ENCODE data around the gene BCKDK. TPM values are rescaled to one million over a fixed set of nuclear protein-coding genes. Genes with fewer than 3 reads are reported as not detected.

BCKDK gene
- total RNA-seq, 1 donor: 28.1 TPM

- TF ChIP-seq, protein P1, sequence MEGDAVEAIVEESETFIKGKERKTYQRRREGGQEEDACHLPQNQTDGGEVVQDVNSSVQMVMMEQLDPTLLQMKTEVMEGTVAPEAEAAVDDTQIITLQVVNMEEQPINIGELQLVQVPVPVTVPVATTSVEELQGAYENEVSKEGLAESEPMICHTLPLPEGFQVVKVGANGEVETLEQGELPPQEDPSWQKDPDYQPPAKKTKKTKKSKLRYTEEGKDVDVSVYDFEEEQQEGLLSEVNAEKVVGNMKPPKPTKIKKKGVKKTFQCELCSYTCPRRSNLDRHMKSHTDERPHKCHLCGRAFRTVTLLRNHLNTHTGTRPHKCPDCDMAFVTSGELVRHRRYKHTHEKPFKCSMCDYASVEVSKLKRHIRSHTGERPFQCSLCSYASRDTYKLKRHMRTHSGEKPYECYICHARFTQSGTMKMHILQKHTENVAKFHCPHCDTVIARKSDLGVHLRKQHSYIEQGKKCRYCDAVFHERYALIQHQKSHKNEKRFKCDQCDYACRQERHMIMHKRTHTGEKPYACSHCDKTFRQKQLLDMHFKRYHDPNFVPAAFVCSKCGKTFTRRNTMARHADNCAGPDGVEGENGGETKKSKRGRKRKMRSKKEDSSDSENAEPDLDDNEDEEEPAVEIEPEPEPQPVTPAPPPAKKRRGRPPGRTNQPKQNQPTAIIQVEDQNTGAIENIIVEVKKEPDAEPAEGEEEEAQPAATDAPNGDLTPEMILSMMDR (IDR thresholded peaks at IDR 0.05; ENCODE audit: insufficient read depth, low read depth, low read length): no peak
- H3K4me3 ChIP-seq (ENCODE audit: low read depth, low read length): no peak overlapping the region
- no peak for DNase-seq (ENCODE audit: low read depth)
These were observed 23.7 kb downstream of the BCKDK start for GRCh38 chr16:31131841-31132271.

- H3K4me3 ChIP-seq (ENCODE audit: low read depth, low read length): no peak overlapping the region
- DNase-seq (ENCODE audit: low read depth): no peak
- TF ChIP-seq, protein P1 (IDR thresholded peaks at IDR 0.05; ENCODE audit: insufficient read depth, low read depth, low read length): no peak
These were observed 24.3 kb downstream of the BCKDK start for GRCh38 chr16:31132303-31132979.

- TF ChIP-seq, protein P1 (IDR thresholded peaks at IDR 0.05; ENCODE audit: insufficient read depth, low read depth, low read length): no peak
- no peak overlapping the region for H3K4me3 ChIP-seq (ENCODE audit: low read depth, low read length)
- DNase-seq (ENCODE audit: low read depth): no peak
These were observed 24.9 kb downstream of the BCKDK start for GRCh38 chr16:31133046-31133501.

DNA sequence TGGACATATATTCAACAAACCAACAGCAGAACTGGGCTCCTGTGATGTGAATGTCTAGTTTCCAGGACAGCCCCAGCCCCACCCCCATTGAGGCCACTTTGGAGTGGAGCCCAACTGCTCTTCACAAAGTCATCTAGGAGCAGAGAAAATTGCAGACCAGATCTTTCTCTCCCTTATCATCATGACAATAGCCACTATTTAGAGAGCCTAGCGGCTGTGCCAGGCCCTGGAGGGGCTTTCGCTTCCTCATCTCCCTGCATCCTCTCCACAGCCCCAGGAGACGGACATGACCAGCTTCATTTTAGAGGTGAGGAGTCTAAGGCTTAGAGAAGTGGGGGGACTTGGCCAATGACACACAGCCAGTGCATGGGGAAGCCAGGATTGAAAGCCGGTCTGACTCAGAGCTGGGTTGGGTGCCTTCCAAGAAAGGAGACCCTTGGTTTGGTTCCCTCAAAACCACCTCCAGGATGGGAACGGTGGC lies 25.9 kb downstream of the BCKDK start:
- TF ChIP-seq, protein P1 (IDR thresholded peaks at IDR 0.05; ENCODE audit: insufficient read depth, low read depth, low read length): no peak
- DNase-seq (ENCODE audit: low read depth): no peak
- no peak overlapping the region for H3K4me3 ChIP-seq (ENCODE audit: low read depth, low read length)

GRCh38 chr16:31134625-31135534 lies 26.7 kb downstream of the BCKDK start:
- no peak overlapping the region for H3K4me3 ChIP-seq (ENCODE audit: low read depth, low read length)
- TF ChIP-seq, protein P1 (IDR thresholded peaks at IDR 0.05; ENCODE audit: insufficient read depth, low read depth, low read length): no peak
- no peak for DNase-seq (ENCODE audit: low read depth)

DNA sequence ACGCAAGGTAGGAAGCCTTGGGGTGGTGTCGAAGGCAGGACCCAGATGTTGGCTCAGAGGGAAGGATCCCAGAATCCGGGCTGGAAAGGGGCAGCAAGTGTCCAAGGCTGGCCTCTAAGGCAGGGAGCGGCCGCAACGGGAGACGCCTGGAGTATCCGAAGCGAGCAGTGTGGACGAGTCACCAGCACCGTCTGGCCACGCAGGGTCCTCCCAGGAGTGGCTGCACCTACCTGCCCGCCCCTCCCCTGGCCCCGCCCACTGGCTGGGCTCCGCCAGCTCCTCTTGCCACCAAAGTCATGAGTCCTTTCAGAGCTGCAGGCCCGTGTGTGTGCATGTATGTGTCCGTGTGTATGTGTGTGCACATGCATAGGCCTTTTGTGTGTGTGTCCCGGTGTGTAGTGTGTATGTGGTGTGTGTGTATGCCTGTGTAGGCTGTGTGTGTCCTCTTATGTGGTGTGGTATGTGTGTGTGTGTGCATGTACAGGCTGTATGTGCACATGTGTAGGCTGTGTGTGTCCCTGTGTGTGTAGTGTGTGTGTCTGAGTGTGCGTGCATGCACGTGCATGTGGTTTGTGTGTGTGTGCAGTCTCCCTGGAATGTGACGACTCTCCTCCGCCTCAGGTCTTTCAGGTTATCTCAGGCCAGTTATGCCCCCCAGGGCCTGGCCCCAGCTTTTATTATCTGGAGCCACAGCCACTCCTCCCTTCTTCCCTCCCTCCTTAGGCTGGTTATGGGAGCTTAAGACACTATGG lies 27.5 kb downstream of the BCKDK start, which contains the start of gene PRSS8:
PRSS8 (minus strand) TSS at position 193 of the 752 bp plus-strand sequence. CDS start 229 bp downstream, outside the sequence.
- DNase-seq (ENCODE audit: low read depth): no peak
- TF ChIP-seq, protein P1 (IDR thresholded peaks at IDR 0.05; ENCODE audit: insufficient read depth, low read depth, low read length): no peak

More for the DNA sequence above, 27.5 kb downstream of the BCKDK start, which contains the start of gene PRSS8:
- no peak within 1 kb of the TSS for H3K4me3 ChIP-seq (ENCODE audit: low read depth, low read length)
